Upper lobe of left lung (tissue), 4 donors: ENCODE data around the gene P2RY14.
"Not testable (repeated sequence)": the region's sequence is repeated elsewhere in the genome, so short reads cannot be mapped to it uniquely, and the experiment has no call there.

ENCODE experiments used
- EP300 ChIP-seq, 4 donors: sonication (generic); formaldehyde crosslinking; IDR thresholded peaks; one replicate each; pipeline ENCODE4 v1.5.1; 2017; ENCODE audit warnings: antibody characterized with exemption in 4 of 4, control low read depth in 2 of 4
- POLR2A ChIP-seq, 4 donors: fragments of 450-650 bp; IDR thresholded peaks; one replicate each; pipeline ENCODE4 v1.5.1; 2016 to 2017; ENCODE audit warnings: antibody characterized with exemption in 4 of 4, mild to moderate bottlenecking in 2 of 4
- TF ChIP-seq, protein P1 (sequence below), 6 experiments: fragments of 450-650 bp in 4 of 6; fragments of 200-600 bp in 2 of 6; sonication (generic) in 2 of 6; IDR thresholded peaks; one replicate each; pipeline ENCODE4 v1.5.1; 2016 to 2019; ENCODE audit warnings: antibody characterized with exemption in 6 of 6

GRCh38 chr3:151232403-151232802 lies 45.9 kb downstream of the P2RY14 start:
- TF ChIP-seq, protein P1, sequence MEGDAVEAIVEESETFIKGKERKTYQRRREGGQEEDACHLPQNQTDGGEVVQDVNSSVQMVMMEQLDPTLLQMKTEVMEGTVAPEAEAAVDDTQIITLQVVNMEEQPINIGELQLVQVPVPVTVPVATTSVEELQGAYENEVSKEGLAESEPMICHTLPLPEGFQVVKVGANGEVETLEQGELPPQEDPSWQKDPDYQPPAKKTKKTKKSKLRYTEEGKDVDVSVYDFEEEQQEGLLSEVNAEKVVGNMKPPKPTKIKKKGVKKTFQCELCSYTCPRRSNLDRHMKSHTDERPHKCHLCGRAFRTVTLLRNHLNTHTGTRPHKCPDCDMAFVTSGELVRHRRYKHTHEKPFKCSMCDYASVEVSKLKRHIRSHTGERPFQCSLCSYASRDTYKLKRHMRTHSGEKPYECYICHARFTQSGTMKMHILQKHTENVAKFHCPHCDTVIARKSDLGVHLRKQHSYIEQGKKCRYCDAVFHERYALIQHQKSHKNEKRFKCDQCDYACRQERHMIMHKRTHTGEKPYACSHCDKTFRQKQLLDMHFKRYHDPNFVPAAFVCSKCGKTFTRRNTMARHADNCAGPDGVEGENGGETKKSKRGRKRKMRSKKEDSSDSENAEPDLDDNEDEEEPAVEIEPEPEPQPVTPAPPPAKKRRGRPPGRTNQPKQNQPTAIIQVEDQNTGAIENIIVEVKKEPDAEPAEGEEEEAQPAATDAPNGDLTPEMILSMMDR (IDR thresholded peaks at IDR 0.05) = not testable (repeated sequence)
- not testable (repeated sequence) for TF ChIP-seq POLR2A, EP300 (IDR thresholded peaks at IDR 0.05)
